GM12878 (cell line): ENCODE results near the gene ATP10A. TPM values are rescaled to one million over a fixed set of nuclear protein-coding genes. Genes with fewer than 3 reads are reported as not detected.

ENCODE experiments used
- ATAC-seq: fragments of 200-7000 bp; cut with Tn5 transposase; 3 replicates; pipeline ENCODE4 v1.9.1; 2020; ENCODE audit warnings: mild to moderate bottlenecking, moderate library complexity
- BruUV-seq: library from RNA; stranded (reverse); fragments of 400-500 nt; replicated peaks from 2 replicates; lab custom pipeline; 2021; lab: Mats Ljungman, UMichigan
- CTCF ChIA-PET: fragments of 300-600 bp; sonication (Branson Sonifier 250); formaldehyde crosslinking; extraction: SDS; loops from one replicate; lab custom pipeline; 2021; ENCODE audit warnings: inconsistent platforms; lab: Yijun Ruan, JAX
- POLR2A ChIA-PET: fragments of 350-600 bp; formaldehyde crosslinking; extraction: SDS; loops from one replicate; lab custom pipeline; 2021; ENCODE audit warnings: inconsistent platforms; lab: Charles Lee
- RAD21 ChIA-PET: fragments of 300-600 bp; sonication (Branson Sonifier 250); formaldehyde crosslinking; loops from one replicate; lab custom pipeline; 2023; ENCODE audit warnings: antibody characterized with exemption; ENCODE audit not compliant: unreplicated experiment; lab: Charles Lee
- SMC1A ChIA-PET: fragments of 300-600 bp; sonication (Branson Sonifier 250); formaldehyde crosslinking; loops from one replicate; lab custom pipeline; 2023; ENCODE audit not compliant: unreplicated experiment, uncharacterized antibody; lab: Charles Lee
- DNase-seq: peaks from one replicate; pipeline ENCODE4 v3.0.0-alpha.2; 2011; ENCODE audit warnings: low read depth, low spot score
- FAIRE-seq: peaks from 3 replicates; lab custom pipeline; 2011; peaks lifted over from hg19 to GRCh38; lab: Jason Lieb, UNC
- H2AFZ ChIP-seq: 2 replicates; pipeline ENCODE4 v1.6.0; 2011; ENCODE audit warnings: low read depth, low read length, control low read depth; ENCODE audit not compliant: control insufficient read depth
- H3K27ac ChIP-seq: 2 replicates; pipeline ENCODE4 v1.5.1; 2011; ENCODE audit warnings: control low read depth; ENCODE audit not compliant: control insufficient read depth, insufficient read depth
- H3K27me3 ChIP-seq, 2 experiments: replicated peaks in 1 of 2; 2 replicates each; pipeline versions ENCODE4 v1.6.0 to v1.6.1; 2011; ENCODE audit warnings: low read length in 1 of 2; ENCODE audit not compliant: control insufficient read depth in 2 of 2, insufficient read depth in 2 of 2
- H3K36me3 ChIP-seq, 2 experiments: 2 replicates each; pipeline ENCODE4 v1.5.1; 2011; ENCODE audit warnings: low read length in 1 of 2; ENCODE audit not compliant: control insufficient read depth in 2 of 2, insufficient read depth in 2 of 2
- H3K4me1 ChIP-seq: 2 replicates; pipeline ENCODE4 v1.6.1; 2011; ENCODE audit warnings: mild to moderate bottlenecking, low read length, moderate library complexity, mixed read lengths; ENCODE audit not compliant: control insufficient read depth, insufficient read depth
- H3K4me2 ChIP-seq: 2 replicates; pipeline ENCODE4 v1.6.0; 2011; ENCODE audit warnings: control low read depth; ENCODE audit not compliant: control insufficient read depth, insufficient read depth
- H3K4me3 ChIP-seq: fragments of 200-600 bp; sonication (generic); 2 replicates; pipeline ENCODE4 v1.5.1; 2016
- H3K79me2 ChIP-seq: 2 replicates; pipeline ENCODE4 v1.6.0; 2011; ENCODE audit warnings: low read length; ENCODE audit not compliant: control insufficient read depth, insufficient read depth
- H3K9ac ChIP-seq: 2 replicates; pipeline ENCODE4 v1.8.0; 2011; ENCODE audit warnings: low read length, control low read depth, mixed read lengths; ENCODE audit not compliant: control insufficient read depth, insufficient read depth
- H3K9me3 ChIP-seq: replicated peaks from 3 replicates; pipeline ENCODE4 v1.5.1; 2011; ENCODE audit warnings: mild to moderate bottlenecking, low read length; ENCODE audit not compliant: control insufficient read depth, insufficient read depth
- H4K20me1 ChIP-seq: 2 replicates; pipeline ENCODE4 v1.6.0; 2011; ENCODE audit not compliant: control insufficient read depth, insufficient read depth
- ATF2 ChIP-seq: IDR thresholded peaks from 2 replicates; pipeline ENCODE4 v1.6.1; 2012; ENCODE audit warnings: low read length, inconsistent platforms
- BRCA1 ChIP-seq: IDR thresholded peaks from 2 replicates; pipeline ENCODE4 v1.6.1; 2011; ENCODE audit warnings: low read depth, low read length, improper control_type of control experiment
- E2F8 ChIP-seq: fragments of 450-650 bp; IDR thresholded peaks from 2 replicates; pipeline ENCODE4 v1.6.1; 2018; ENCODE audit warnings: mild to moderate bottlenecking, low read depth, moderate library complexity; ENCODE audit not compliant: partially characterized antibody
- EP300 ChIP-seq, 2 experiments: fragments of 150-350 bp in 1 of 2; IDR thresholded peaks; 2 replicates each; pipeline ENCODE4 v1.6.1; 2011 to 2012; ENCODE audit warnings: low read depth in 2 of 2, low read length in 2 of 2, borderline replicate concordance in 1 of 2, improper control_type of control experiment in 1 of 2, inconsistent platforms in 1 of 2; ENCODE audit not compliant: control insufficient read depth in 1 of 2
- HCFC1 ChIP-seq: fragments of 150-350 bp; IDR thresholded peaks from 2 replicates; pipeline ENCODE4 v1.6.1; 2014; ENCODE audit warnings: low read length
- HDAC2 ChIP-seq: fragments of 200-600 bp; sonication (generic); IDR thresholded peaks from 2 replicates; pipeline ENCODE4 v1.6.1; 2017
- PKNOX1 ChIP-seq: fragments of 450-650 bp; IDR thresholded peaks from 2 replicates; pipeline ENCODE4 v1.6.1; 2016; ENCODE audit warnings: mild to moderate bottlenecking
- TARDBP ChIP-seq: IDR thresholded peaks from 2 replicates; pipeline ENCODE4 v1.6.1; 2016; ENCODE audit warnings: borderline replicate concordance
- ZBED1 ChIP-seq: IDR thresholded peaks from 2 replicates; pipeline ENCODE4 v1.6.1; 2016; ENCODE audit warnings: borderline replicate concordance
- ZNF24 ChIP-seq: fragments of 450-650 bp; IDR thresholded peaks from 2 replicates; pipeline ENCODE4 v1.6.1; 2017; ENCODE audit warnings: antibody characterized with exemption, mild to moderate bottlenecking
- WGBS: methylation state at CpG from one replicate; pipeline ENCODE4 v1.1.6; 2016; ENCODE audit warnings: low lambda C conversion rate; ENCODE audit not compliant: insufficient replicate concordance, insufficient coverage; ENCODE audit errors: missing lambda C conversion rate; 5-methylcytosine and 5-hydroxymethylcytosine counted together
- in situ Hi-C: fragments of 300-500 bp; cut with MboI; formaldehyde crosslinking; loops from 9 replicates; pipeline ENCODE4 v1.14.3; 2018; ENCODE audit warnings: mixed read lengths
- intact Hi-C: fragments of 100-400 bp; cut with micrococcal nuclease; formaldehyde crosslinking; loops from one replicate; pipeline ENCODE4 v1.14.2; 2022; ENCODE audit not compliant: unreplicated experiment
- polyA plus RNA-seq, 11 experiments: library from polyadenylated mRNA; depleted of rRNA in 4 of 11; unstranded in 6 of 11; stranded (reverse) in 5 of 11; fragments of >200 nt; fragmentation: Nextera tagmentation in 4 of 11; fragmentation: Illumina TruSeq in 1 of 11; extraction: Ambion mirVana in 4 of 11; extraction: Trizol in 1 of 11; gene quantifications; 1 replicate in 1 of 11; 2 replicates in 10 of 11; pipeline versions ENCODE4 v1.2.1 to v1.2.3, GENCODE V29; 2011 to 2016; ENCODE audit warnings: inconsistent platforms in 2 of 11, missing spikeins in 2 of 11, low read depth in 1 of 11
- total RNA-seq, 4 experiments: library from RNA; depleted of rRNA in 3 of 4; stranded (reverse); fragments of >200 nt in 3 of 4; fragmentation: Illumina TruSeq in 1 of 4; extraction: Trizol in 1 of 4; gene quantifications; 2 replicates each; pipeline versions ENCODE4 v1.2.1 to v1.2.3, GENCODE V29; 2013 to 2021
- TF ChIP-seq, protein P1 (sequence below): fragments of 150-350 bp; IDR thresholded peaks from 2 replicates; pipeline ENCODE4 v1.6.1; 2016; ENCODE audit warnings: low read depth, low read length

The ATP10A gene
- total and polyA plus RNA-seq, 10 of the 15 experiments (the other 5 are each of a cell fraction or from before 2014, with no cell fraction given), result 0.04 to 1.5 (median 0.31) TPM; not detected in 2

DNA sequence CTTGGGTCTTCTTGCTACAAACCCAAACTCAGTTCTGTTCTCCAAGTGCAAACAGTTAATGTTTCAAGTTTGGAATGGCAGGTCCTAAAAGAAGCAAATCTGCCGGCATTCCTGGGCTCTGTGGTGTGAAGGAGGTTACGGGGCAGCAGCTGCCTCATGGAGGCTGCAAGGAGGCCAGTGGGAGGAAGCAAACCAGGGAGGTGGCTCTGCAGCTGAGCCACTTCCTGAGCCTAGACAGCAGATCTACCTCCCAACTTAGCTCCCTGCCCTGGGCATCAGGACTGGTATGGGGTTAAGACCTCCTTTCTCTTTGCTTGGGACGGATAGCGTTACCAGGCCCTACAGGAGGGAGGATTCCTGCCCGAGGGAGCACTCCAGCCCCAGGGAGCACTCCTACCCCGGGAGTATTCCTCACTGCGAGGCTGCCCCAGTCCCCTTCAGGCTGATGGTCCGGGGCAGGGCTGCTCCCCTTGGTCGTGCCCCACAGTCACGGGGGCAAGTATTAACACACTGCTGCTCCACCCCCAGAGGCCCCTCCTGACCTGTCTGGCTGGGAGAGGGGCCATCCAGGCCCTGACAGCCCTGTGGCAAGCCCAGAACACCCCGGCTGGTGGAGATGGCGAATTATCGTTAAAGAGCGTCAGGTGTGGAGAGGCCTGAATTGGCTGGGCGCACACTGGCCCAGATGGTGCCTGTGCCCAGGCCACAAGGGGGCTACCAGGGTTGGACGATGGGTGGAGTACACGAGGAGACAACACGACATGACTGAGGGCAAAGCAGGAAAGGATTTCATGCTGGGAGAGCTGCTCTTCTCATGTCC, 129.9 kb downstream of the ATP10A start (continued):
- TF ChIP-seq ATF2 (no peak), TARDBP (no peak), EP300 (IDR thresholded peaks at IDR 0.05; ENCODE audit: borderline replicate concordance in 1 of 2, control insufficient read depth in 1 of 2, low read depth in 2 of 2, low read length in 2 of 2) (no peak), ZNF24 (no peak), ZBED1 (no peak), E2F8 (no peak)

GRCh38 chr15:25732191-25732590, 130.9 kb downstream of the ATP10A start:
- H3K36me3 ChIP-seq, result no peaks in the 10 kb centered on the region
- H3K4me1 ChIP-seq, result no peaks in the 10 kb centered on the region
- no peak for FAIRE-seq
- in situ Hi-C loops (loop anchor here (10.0 to 25.0 kb wide), 4 partner anchors 57 to 545 kb away; no protein-coding TSS in a partner anchor), intact Hi-C loops (no loop called here)
- 22% methylated on average over 5 of the region's 6 CpGs for WGBS
- H3K27ac ChIP-seq, result no peak overlapping the region
- no peaks in the 10 kb centered on the region for H3K27me3 ChIP-seq
- H3K79me2 ChIP-seq, result no peaks in the 10 kb centered on the region
- DNase-seq, result no peak
- BruUV-seq, result no TSS peak
- no peaks in the 10 kb centered on the region for H4K20me1 ChIP-seq
- no peak for ATAC-seq
- H3K4me2 ChIP-seq, result no peak overlapping the region
- no peak overlapping the region for H3K4me3 ChIP-seq
- ChIA-PET RAD21 (no interaction called here), SMC1A (no interaction called here), CTCF (no interaction called here), POLR2A (no interaction called here)
- no peak overlapping the region for H2AFZ ChIP-seq
- no peak overlapping the region for H3K9ac ChIP-seq
- no peaks in the 10 kb centered on the region; the same call in 2 of the 3 replicates for H3K9me3 ChIP-seq
- no peak for TF ChIP-seq HCFC1
- TF ChIP-seq, protein P1, sequence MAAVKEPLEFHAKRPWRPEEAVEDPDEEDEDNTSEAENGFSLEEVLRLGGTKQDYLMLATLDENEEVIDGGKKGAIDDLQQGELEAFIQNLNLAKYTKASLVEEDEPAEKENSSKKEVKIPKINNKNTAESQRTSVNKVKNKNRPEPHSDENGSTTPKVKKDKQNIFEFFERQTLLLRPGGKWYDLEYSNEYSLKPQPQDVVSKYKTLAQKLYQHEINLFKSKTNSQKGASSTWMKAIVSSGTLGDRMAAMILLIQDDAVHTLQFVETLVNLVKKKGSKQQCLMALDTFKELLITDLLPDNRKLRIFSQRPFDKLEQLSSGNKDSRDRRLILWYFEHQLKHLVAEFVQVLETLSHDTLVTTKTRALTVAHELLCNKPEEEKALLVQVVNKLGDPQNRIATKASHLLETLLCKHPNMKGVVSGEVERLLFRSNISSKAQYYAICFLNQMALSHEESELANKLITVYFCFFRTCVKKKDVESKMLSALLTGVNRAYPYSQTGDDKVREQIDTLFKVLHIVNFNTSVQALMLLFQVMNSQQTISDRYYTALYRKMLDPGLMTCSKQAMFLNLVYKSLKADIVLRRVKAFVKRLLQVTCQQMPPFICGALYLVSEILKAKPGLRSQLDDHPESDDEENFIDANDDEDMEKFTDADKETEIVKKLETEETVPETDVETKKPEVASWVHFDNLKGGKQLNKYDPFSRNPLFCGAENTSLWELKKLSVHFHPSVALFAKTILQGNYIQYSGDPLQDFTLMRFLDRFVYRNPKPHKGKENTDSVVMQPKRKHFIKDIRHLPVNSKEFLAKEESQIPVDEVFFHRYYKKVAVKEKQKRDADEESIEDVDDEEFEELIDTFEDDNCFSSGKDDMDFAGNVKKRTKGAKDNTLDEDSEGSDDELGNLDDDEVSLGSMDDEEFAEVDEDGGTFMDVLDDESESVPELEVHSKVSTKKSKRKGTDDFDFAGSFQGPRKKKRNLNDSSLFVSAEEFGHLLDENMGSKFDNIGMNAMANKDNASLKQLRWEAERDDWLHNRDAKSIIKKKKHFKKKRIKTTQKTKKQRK, result no peak
- TF ChIP-seq BRCA1, result no peak
- no peak for TF ChIP-seq HDAC2
- TF ChIP-seq PKNOX1, result no peak
